ENCODE results near the gene DNER.
"Not testable (repeated sequence)": the region's sequence is repeated elsewhere in the genome, so short reads cannot be mapped to it uniquely, and the experiment has no call there.

DNER gene, protein sequence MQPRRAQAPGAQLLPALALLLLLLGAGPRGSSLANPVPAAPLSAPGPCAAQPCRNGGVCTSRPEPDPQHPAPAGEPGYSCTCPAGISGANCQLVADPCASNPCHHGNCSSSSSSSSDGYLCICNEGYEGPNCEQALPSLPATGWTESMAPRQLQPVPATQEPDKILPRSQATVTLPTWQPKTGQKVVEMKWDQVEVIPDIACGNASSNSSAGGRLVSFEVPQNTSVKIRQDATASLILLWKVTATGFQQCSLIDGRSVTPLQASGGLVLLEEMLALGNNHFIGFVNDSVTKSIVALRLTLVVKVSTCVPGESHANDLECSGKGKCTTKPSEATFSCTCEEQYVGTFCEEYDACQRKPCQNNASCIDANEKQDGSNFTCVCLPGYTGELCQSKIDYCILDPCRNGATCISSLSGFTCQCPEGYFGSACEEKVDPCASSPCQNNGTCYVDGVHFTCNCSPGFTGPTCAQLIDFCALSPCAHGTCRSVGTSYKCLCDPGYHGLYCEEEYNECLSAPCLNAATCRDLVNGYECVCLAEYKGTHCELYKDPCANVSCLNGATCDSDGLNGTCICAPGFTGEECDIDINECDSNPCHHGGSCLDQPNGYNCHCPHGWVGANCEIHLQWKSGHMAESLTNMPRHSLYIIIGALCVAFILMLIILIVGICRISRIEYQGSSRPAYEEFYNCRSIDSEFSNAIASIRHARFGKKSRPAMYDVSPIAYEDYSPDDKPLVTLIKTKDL

DNA sequence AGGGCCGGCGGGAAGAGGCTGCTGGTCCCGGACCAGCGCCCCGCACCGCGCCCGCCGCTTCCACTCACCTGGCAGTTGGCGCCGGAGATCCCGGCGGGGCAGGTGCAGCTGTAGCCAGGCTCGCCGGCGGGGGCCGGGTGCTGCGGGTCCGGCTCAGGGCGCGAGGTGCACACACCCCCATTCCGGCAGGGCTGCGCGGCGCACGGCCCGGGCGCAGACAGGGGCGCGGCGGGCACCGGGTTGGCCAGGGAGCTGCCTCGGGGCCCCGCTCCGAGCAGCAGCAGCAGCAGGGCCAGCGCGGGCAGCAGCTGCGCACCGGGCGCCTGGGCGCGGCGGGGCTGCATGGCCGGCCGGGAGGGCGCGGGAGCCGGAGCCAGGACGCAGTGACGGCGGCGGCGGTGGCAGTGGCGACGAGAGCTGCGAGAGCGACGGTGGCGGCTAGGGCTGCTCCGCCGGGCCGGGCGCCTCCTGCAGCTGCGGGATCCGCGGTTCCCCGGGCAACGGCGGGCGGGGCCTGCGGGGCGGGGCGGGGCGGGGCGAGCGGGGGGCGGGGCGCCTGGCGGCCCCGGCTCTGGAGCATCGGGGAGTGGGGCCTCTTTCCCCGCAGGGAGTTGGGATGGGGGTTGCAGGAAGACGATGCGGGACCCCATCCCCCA, at the start of gene DNER:
TSS of gene DNER (minus strand) at position 476 of the 656 bp plus-strand sequence. CDS start at position 344, 132 bp downstream.
- DNase-seq (ENCODE audit: low read depth in 2 of 2), result peak in 1 of 2 donors; percentile 42

DNA sequence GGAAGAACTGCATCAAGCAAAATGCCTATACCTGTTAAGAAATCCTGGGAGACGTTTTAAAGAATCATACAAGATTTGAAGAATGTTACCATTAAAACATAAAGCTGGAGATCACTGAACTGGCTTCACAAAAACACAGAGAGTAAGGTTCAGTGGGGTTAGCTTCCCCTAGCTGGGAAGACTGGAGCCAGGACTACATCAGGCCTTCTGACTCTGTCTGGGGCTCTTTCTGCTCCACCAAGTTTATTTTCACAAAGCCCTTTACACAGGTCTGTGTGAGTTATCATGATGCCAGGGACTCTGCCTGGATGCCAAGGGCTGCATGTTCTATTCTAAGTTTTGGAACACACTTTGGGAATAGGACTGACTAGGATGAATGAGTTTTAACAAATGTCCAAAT, 47.3 kb upstream of the DNER start:
- no peak for DNase-seq (ENCODE audit: low read depth in 2 of 2)

DNA sequence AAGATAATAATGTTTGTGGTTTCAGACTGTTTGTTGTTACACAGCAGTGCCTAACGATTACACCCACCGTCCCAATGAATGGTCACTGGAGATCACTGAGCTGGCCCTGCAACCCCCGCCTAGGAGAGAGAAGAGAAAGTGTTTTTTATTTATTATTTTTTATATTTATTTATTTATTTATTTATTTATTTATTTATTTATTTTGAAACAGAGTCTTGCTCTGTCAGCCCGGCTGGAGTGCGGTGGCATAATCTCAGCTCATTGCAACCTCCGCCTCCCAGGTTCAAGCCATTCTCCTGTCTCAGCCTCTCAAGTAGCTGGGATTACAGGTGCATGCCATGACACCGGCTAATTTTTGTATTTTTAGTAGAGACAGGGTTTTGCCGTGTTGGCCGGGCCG, 43.1 kb upstream of the DNER start:
- DNase-seq (ENCODE audit: low read depth in 2 of 2), result not testable (repeated sequence)

DNA sequence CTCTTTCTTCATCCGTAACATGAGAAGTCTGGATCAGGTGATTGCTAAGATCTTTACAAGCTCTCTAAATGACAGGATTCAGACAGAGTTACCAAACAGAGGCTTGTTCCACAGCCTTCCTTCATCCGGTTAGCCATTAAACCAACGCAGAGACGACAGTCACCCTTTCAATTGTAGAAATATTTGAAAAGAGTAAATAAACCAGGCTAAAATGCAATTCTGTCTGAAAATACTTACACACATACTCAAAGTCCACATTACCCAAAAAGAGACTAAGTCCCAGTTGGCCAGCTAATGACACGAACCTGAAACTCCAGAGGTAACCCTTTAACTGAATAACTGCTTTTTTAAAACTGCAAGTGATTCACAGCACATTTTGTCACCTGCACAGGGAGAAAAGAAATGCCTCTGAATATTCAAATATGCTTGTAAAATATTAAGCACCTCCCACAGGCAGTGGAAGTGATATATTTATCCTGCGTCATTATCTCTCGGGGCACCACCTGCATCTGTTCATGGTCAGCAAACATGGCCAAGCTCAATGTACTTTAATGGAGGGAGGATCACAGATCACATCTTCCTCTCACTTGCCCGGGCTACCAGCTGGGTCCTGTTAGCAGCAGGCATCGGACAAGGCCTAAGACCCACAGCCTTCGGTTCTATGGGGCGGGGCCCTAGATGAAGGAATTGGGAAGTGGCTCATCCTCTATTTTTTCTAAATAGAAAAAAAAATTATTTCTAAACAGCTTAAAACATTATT, 38.8 kb upstream of the DNER start:
- DNase-seq (ENCODE audit: low read depth in 2 of 2), result no peak

DNA sequence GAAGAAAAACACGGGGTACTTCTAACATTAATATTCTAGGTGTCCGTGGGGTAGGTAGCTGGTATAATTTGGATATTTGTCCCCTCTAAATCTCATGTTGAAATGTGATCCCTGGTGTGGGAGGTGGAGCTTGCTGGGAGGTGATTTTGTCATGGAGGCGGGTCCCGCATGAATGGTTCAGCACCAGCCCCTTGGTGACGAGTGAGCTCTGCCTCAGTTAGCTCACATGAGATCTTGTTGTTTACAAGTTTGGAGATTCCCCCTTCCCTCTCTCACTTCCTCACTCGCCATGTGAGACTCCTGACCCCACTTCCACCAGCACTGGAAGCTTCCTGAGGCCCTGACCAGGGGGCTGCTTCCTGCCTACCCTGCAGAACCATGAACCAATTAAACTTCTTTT, 35.4 kb upstream of the DNER start:
- no peak for DNase-seq (ENCODE audit: low read depth in 2 of 2)

DNA sequence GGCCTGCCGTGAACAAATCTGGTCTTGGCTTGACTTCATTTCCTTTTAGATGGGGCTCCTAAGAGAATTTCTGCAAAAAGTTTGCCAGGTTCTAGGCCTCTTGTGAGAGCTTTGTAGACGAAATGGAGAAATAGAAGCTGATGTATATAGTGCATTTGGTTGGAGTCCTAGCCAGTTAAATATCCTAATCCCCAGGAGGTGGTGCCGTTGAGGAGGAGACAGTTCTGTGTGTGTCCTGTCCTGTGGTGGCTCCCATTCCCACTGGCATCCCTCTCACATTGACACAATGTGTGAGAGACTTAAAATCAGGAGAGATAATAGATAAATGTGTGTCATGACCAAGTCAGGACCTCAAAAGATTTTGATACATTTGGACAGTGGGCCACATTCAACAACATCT, 34.6 kb upstream of the DNER start:
- no peak for DNase-seq (ENCODE audit: low read depth in 2 of 2)

DNA sequence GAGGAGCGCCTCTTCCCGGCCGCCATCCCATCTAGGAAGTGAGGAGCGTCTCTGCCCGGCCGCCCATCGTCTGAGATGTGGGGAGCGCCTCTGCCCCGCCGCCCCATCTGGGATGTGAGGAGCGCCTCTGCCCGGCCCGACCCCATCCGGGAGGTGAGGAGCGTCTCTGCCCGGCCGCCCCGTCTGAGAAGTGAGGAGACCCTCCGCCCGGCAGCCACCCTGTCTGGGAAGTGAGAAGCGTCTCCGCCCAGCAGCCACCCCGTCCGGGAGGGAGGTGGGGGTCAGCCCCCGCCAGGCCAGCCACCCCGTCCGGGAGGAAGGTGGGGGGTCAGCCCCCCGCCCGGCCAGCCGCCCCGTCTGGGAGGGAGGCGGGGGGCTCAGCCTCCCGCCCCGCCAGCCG, 28.3 kb upstream of the DNER start:
- DNase-seq (ENCODE audit: low read depth in 2 of 2), result not testable (repeated sequence)

DNA sequence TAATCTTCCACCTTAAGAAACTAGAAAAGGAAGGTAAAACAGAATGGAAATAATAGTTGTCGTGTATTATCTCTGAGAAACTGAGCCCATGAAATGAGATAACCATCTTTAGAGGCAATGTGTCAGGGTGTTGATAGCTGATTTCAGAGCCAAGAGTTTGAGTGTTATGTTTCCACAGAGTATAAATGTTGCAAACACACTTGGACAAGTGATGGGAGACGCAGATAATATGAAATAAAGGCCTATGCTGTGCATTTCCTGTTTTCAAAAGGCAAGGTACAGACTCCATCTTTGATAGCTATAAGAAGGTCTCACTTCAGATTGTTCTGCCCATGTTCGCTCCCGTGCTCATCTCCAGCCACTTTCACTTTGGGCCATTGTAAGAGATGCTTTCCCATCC, 25.9 kb upstream of the DNER start:
- no peak for DNase-seq (ENCODE audit: low read depth in 2 of 2)

DNA sequence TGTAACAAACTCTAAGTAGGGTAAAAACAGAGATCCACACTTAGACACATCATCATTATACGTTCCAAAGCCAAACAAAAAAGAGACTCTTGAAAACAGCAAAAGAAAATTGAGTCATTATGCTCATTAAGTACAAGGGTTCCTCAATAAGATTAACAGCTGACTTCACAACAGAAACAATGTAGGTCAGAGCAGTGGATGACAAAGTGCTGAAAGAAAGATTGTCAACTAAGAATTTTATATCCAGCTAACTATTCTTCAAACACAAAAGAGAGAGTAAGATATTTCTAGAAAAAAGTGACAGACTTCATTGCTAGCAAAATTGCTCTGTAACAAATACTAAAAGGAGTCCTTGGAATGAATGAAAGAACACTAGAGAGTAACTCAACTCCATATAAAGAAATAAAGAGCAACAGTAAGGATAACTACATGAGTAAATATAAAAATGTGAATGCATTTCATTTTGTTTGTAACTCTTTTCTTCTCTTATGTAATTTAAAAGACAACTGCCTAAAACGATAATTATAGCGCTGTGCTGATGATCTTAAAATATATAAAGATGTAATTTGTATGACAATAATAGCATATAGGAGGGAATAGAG, 23.8 kb upstream of the DNER start:
- DNase-seq (ENCODE audit: low read depth in 2 of 2), result no peak

DNA sequence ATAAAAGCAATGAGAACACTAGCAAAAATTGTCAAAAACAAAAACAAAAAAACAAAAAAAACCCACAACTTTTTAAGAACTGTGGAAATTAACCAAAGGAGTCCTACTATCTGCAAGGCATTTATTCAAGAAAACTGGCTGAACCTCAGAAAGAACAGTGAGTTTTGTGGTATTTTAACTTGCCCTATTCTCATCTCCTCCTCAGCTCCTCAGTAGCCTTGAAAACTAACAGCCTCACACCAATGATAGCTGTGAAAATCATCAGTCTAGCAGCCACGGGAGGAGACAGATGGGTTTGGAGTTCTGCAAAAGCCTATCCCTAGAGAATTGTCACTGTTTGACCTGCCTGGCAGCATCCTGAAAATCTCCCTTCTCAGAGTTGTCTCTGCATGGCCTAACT, 20.1 kb upstream of the DNER start:
- no peak for DNase-seq (ENCODE audit: low read depth in 2 of 2)

DNA sequence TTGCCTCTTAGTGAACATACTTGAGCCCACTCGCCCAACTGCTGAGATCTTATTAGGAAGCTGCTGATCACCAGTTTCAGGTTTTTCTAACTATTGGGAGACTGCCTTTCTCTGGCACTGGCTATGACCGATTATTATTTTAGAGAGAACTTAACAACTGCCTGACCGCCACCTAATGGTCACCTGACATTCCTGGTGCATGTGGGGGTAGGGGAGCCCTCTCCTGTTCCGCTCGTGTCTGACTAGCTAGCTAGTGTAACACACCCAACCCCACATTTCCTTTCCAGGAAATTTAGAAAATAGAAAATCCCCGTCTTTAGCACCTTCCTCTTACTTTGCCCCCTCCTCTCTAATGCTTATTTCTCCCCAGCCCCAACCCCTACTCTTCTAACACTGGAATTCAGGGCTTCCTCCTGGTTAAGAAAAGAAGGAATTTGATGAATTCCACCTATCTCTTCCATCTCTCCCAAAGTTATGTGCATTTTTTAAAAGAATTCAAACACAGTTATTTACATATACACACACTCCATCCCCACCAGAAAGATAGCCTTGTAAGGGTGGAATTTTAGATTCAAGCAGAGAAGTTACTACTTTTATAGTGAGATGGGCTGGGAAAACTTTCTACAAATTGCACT, 19.4 kb upstream of the DNER start:
- DNase-seq (ENCODE audit: low read depth in 2 of 2), result no peak

DNA sequence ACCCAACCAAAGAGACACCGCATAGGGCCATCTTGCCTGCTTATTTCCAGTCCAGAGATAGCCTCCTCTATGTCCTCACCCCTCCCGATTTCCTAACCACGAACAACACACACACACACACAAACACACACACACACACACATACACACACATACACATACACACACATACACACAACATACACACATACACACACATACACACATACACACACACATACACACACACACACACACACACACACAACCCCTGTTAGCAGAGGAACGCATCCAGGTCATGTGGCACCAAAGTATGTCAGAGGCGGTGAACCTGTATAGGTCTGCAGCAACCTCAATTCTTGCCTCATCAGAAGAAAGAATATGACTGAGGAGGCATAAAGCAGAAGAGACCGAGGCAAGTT, 18.5 kb upstream of the DNER start:
- DNase-seq (ENCODE audit: low read depth in 2 of 2), result no peak

DNA sequence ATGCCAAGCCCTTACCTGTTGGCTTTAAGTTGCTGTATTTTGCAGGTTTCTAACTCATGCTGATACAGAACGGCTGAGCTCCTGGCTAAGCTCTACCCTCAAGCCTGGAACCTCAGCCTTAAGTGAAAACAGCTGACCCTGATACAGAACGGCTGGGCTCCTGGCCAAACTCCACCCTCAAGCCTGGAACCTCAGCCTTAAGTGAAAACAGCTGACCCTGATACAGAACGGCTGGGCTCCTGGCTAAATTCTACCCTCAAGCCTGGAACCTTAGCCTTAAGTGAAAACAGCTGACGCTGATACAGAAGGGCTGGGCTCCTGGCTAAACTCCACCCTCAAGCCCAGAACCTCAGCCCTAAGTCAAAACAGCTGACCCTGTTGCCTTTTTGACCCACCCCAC, 17.6 kb upstream of the DNER start:
- no peak for DNase-seq (ENCODE audit: low read depth in 2 of 2)

DNA sequence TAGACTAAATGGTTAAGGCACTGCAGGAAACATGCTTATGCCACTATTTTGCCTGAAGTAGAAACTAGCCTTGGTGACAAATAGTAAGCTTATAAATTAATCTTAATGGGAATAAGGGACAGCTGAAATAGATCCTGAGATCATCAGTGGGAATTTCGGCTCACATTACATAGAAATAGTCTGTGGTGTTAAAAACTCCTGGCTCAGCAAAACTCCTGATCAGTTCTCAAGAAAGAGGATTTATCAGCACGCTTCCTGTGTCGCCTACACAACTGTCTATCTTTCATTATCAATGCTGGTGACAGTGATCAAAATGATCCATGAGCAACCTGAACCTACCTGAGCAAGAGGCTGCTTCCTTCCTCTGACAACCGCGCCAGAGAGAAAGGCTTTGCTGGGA, 17.0 kb upstream of the DNER start:
- no peak for DNase-seq (ENCODE audit: low read depth in 2 of 2)

DNA sequence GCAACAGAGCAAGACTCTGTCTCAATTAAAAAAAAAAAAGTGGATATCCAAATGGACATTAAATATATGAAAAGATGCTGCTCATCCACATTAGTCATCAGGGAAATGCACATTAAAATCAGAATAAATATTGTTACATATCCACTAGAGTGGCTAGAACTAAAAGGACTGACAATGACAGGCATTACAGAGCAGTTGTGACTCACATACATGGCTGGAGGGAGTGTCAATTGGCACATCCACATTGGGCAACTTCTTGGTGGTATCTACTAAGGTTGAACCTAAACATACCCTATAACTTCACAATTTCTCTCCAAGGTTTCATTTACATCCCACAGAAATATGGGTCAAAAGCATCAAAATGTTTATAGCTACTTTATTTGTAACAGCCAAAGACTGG, 14.0 kb upstream of the DNER start:
- no peak for DNase-seq (ENCODE audit: low read depth in 2 of 2)

DNA sequence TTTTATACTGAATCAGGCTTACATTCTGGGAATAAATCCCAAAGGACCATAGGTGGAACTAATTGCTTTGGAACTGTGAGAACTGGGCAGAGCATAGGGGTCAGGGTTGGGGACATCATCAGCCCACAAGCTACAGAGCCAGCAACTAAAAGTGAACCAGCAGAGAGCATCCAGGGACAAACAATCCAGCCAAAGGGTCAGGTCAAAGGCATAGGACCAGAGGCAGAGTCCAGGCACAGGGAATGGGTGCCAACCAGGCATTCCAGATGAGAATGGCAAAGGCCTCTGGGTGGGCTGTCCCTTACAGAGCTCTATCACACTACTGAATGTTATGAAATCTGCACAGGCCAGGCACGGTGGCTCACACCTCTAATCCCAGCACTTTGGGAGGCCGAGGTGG, 12.3 kb upstream of the DNER start:
- DNase-seq (ENCODE audit: low read depth in 2 of 2), result no peak

DNA sequence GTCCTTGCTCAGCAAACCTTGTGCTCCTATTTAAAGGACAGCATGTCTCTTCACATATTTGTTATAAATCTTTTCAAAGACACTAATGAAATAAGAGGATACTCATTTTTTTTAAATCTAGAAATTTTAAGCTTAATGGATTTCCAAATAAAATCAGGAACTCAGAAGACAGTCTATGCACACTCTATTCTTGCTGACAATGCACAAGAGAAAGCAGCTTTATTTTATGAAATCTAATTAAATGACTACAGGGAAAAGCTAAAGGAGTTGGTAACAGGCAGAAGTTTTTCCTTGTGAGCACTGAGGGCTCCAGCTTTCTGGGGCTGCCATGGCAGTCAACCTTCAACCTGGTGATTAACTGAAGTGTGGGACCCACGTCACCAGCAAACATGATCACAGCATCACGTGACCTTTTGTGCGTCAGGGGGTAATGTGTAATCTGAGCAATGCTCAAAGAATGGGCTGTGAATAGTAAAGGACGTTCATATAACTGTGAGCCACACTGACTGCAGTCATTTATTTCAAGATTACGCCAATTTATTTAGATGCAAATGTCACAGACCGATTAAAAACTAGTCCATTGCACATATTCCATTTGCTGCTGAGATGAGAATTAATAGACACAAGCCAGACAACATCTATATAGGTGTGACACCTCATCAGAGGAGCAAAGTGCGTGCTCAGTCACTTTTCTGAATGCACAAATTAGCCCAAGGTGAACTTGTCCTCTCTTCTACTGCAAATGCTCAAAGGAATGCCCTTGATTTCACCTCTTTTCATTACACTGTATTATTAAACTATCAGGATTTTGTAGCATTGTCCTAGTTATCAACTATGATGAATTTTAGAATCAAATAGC, 11.6 kb upstream of the DNER start:
- DNase-seq (ENCODE audit: low read depth in 2 of 2), result no peak

DNA sequence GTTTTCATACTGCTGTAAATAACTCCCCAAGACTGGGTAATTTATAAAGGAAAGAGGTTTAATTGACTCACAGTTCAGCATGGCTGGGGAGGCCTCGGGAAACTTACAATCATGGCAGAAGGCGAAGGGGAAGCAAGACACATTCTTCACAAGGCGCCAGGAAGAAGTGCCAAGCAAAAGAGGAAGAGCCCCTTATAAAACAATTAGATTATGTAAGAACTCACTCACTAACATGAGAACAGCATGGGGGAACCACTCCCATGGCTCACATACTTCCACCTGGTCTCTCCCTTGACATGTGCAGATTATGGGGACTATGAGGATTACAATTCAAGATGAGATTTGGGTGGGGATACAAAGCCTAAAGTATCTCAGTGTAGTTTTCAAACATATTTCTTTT, 8.8 kb upstream of the DNER start:
- DNase-seq (ENCODE audit: low read depth in 2 of 2), result not testable (repeated sequence)

DNA sequence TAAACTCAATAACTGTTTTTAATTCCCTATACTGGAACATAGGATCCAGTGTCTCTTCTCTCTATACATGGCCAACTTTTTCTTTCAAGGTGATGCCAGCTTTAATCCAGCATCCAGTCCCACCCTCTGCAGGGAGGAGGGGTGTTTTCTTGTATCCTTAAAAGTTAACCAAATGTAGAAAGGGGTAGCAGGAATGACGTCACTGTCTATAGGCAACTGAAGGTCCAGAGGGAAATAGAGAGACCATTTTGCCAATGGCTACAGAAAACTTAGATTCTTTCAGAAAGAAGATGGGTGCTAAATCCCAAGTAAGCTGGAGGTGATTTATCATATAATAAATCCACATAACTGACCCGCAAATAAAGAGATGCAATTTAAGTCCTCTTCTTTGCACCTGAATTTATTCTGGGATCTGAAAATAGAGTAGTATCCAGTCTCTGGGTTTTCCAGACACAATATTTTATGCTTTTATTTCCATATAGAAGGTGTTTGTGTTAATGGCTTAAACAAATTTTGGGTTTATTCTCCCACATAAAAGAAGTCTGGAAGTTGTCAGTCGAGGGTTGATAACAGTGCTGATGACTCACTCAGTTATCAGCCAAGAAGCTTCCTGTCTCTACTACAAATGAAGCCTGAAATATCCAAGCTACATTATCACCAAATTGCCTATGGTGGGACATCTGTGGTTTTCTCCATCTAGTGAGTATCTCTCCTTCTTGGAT, 5.7 kb upstream of the DNER start:
- no peak for DNase-seq (ENCODE audit: low read depth in 2 of 2)

DNA sequence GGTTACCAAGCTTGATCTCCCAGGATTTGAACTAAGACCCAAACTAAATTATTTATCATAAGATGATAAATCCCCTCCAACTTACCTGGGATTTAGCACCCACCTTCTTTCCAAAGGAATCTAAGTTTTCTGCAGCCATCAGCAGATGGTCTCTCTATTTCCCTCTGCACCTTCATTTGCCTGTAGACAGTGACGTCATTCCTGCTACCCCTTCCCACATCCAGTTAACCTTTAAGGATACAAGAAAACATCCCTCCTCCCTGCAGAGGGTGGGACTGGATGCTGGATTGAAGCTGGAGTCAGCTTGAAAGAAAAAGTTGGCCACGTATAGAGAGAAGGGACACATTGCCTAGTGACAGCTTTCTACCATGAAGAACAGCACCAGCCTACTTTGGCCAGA, 3.7 kb upstream of the DNER start:
- no peak for DNase-seq (ENCODE audit: low read depth in 2 of 2)

Data from stimulated activated CD4-positive, alpha-beta T cell treated with anti-CD3 and anti-CD28 coated beads, Interleukin-1b, Interleukin-23, amount 100 ng/mL, for 4 hours (primary cell).